ENCODE results near the gene FAM180B. TPM values are rescaled to one million over a fixed set of nuclear protein-coding genes. Genes with fewer than 3 reads are reported as not detected.
A peak's percentile ranks its signal among the peaks of the same experiment; 100 is the strongest.
"Not testable (repeated sequence)": the region's sequence is repeated elsewhere in the genome, so short reads cannot be mapped to it uniquely, and the experiment has no call there.

FAM180B gene
- 0.99 TPM for total RNA-seq

- peak; percentile 68 for DNase-seq
Observed at GRCh38 chr11:47586098-47586855, at the start of gene FAM180B. TSS of gene FAM180B (plus strand) at chr11:47586678. CDS start at chr11:47586769, 91 bp downstream.

DNA sequence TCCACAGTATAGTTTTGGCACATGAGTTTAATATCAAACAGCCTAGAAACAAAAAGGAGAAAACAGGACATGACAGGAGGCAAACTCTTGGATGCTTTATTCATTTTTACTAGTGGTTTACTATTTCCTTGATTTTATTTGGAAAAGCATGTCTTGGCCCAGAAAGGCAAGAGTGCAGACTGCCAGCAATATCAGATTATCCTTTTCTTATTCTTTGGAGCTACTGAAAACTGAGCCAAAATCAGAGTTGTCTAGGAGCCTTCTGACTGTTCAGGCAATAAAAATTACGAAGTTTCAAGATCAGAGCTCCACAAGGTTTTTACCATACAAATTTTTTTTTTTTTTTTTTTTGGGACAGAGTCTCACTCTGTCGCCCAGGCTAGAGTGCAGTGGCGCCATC is 49.6 kb upstream of the FAM180B start:
- DNase-seq: no peak

DNA sequence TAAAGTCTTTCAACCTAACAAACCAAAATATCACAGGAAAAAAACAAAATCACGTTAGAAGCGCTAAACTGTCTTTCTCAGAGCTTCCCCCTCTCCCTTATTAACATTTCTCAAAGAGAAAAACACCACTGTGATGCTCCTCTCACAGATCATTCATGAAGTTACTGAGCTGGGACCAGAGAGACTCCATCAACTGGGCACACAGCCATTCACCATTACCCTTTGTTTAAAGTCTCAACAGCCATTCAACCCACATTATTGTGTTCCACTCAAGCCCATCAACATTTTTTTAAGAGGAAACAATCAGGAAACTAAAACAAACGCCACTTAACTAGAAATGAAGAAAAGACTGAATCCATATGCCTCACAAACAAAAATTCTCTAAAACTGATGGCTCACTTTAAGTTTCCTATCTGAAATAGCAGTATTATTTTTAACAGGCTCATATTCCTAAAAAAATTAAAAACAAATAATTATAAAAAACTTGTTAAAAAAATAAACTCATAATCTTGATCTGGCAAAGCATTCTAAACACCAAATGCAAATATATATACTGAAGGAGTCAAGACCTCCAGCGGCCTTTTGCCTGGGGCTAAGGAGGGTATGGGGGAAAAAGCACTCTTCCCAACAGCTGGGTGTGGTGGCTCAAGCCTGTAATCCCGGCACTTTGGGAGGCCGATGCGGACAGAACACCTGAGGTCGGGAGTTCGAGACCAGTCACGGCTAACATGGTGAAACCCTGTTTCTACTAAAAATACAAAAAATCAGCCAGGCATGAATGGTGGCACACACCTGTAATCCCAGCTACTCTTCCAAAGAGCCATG is 47.5 kb upstream of the FAM180B start:
- no peak for DNase-seq

DNA sequence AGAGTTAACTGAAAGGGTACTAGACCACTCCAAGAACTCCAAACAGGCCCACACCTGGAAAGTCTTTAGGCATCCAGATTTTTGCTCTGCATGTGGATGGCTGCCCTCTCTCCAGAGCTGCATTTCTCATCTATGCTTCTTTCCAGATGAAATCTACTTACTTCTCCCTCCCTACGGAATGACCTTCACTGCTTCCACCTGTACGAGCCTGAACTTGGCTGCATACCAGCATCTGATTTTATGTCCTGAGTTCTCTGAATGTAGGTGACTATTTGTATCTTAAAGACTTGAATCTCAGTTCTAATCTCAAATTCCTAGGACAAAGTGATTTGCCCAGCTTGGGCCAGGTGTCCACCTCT is 46.8 kb upstream of the FAM180B start:
- no peak for DNase-seq

DNA sequence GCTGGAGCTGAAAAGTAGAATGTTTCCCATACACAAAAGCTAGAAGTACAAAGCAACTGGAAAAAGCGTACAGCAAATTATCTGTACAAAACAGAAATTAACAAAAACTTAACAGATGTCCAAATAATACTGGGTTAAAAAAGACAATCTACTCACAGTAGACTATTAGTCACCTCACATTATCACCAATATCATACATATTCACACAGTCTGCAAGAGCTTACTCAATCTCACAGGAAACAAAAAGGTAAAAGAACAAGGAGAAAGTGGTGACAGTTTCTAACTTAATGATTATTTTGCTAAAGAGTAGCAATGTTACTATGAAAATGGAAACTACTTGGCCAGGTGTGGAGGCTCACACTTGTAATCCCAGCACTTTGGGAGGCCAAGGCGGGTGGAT is 45.4 kb upstream of the FAM180B start:
- no peak for DNase-seq

- DNase-seq: no peak
Observed at GRCh38 chr11:47545298-47545697, 41.2 kb upstream of the FAM180B start.

- not testable (repeated sequence) for DNase-seq
Observed at GRCh38 chr11:47546274-47546673, 40.2 kb upstream of the FAM180B start.

DNA sequence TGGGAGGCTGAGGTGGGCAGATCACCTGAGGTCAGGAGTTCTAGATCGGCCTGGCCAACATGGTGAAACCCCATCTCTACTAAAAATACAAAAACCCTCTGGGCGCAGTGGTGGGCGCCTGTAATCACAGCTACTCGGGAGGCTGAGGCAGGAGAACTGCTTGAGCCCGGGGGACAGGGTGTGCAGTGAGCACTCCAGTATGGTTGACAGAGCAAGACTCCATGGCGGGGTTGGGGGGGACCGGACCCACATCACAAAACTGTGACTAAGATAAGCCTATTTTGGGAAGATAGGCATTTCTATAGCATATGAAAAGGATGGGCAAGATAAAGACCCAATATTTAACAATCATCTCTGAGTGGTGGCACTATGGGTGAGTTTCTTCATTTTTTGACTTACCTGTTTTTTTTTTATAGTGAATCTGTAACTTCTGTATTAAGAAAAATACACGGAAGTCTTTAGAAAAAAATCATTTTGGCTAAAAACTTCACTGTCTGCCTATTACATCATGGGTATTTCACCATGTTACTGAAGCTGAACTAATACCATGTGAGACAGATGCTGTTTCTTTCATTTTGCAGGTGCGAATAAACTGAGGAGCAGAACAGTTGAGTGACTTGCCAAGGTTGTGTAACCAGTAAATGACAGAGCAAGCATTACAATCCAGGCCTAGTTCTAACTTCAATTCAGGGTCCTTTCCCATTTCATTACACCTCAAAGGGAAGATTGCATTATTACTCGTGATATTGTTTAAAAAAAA is 36.0 kb upstream of the FAM180B start:
- DNase-seq: no peak

DNA sequence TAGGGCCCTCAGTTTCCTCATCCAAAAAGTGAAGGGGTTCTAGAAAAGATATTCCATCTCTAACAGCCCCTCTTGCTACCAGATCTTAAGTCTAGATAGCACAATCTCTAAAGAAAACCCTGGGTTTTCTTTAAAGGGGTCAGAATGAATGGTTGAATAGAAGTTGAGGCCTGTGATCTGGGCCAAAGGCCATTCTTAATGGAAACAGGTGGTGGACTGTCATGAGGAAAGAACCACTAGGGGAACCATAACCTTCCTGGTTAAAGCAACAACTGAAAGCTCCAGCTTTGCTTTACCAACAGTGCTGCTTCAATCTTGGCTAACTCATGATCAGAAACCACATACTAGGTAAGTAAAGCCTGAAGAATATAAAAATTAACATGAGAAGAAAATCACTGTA is 35.4 kb upstream of the FAM180B start:
- no peak for DNase-seq

DNA sequence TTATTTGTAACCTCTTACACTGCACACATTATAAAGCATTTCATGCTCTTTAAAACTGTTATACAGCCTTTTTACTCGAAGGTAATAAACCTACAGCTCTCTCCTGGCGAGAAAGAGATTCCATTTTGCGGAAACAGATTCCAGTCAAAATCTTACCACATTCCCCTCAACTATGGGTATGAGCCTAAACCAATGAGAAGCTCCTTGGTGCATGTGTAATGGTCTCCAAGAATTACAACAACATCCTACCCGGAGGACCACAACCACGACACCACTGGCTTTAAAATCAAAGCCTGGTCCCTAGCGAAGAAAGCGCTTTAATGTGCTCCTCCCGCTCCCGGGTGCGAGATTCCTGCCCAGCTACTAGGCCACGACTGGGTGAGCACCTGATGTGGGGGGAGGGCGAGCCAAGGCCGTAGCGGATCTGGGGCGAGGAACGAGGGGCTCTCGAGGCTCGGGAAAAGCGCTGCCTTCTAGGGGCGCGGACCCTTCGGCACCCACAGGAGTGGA is 34.4 kb upstream of the FAM180B start:
- no peak for DNase-seq

GRCh38 chr11:47552566-47553405 is 33.7 kb upstream of the FAM180B start, which contains the start of gene CELF1:
TSS of gene CELF1 (minus strand) at chr11:47553132. CDS start at chr11:47499523, 53,609 bp downstream.
- peak; percentile 88 for DNase-seq

DNA sequence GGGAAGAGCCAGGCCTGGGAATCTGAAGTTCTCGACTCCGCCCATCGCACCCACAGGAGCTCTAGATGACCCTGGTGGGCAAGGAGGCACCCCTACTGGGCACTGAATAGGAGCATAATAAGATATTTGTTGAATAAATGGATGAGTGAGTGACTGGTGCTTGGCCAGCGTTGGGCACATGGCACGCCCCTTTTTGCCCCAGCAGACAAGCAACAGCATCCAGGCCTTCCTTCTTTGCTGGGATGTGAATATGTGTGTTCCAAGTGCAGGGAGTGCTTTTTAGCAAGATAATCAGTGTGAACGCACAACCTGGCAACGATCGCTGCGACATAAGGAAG is 33.1 kb upstream of the FAM180B start:
- peak; percentile 80 for DNase-seq

DNA sequence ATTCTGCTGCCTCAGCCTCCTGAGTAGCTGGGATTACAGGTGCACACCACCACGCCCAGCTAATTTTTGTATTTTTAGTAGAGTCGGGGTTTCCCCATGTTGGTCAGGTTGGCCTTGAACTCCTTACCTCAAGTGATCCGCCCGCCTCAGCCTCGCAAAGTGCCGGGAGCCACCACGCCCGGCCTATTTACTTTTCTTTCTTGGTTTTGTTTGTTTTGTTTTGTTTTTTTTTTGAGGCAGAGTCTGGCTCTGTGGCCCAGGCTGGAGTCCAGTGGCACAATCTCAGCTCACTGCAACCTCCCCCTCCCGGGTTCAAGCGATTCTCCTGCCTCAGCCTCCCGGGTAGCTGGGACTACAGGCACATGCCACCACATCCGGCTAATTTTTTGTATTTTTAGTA is 29.5 kb upstream of the FAM180B start:
- not testable (repeated sequence) for DNase-seq

DNA sequence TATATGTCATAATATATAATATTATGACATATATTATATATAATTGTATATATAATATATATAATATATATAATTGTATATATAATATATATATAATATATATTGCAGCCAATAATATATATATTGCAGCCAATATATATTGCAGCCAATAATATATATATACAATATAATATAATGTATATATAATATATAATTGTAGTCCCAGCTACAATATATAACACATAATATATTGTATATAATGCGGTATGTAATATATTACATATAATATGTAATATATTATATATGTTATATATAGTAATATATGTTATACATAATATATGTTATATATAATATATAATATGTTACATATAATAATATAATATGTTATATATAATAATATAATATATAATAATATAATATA is 27.8 kb upstream of the FAM180B start:
- DNase-seq: no peak

GRCh38 chr11:47560426-47560825 is 26.1 kb upstream of the FAM180B start:
- DNase-seq: no peak

DNA sequence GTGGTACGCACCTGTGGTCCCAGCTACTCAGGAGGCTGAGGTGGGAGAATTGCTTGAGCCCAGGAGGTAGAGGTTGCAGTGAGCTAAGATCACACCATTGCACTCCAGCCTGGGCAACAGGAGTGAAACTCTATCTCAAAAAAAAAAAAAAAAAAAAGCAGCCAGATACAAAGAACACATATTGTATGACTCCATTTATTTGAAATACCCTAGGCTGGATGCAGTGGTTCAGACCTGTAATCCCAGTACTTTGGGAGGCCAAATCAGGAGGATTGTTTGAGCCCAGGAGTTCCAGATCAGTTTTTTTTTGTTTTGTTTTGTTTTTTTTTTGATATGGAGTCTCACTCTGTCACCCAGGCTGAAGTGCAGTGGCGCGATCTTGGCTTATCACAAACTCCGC is 24.1 kb upstream of the FAM180B start:
- not testable (repeated sequence) for DNase-seq

DNA sequence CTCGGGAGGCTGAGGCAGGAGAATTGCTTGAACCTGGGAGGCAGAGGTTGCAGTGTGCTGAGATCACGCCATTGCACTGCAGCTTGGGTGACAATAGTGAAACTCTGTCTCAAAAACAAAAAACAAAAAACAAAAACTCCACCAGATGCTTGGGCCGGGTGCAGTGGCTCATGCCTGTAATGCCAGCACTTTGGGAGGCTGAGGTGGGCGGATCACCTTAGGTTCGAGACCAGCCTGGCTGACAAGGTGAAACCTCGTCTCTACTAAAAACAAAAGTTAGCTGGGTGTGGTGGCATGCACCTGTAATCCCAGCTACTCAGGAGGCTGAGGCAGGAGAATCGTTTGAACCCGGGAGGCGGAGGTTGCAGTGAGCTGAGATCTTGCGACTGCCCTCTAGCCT is 22.1 kb upstream of the FAM180B start:
- not testable (repeated sequence) for DNase-seq

GRCh38 chr11:47564933-47565339 is 21.5 kb upstream of the FAM180B start:
- DNase-seq: no peak

DNA sequence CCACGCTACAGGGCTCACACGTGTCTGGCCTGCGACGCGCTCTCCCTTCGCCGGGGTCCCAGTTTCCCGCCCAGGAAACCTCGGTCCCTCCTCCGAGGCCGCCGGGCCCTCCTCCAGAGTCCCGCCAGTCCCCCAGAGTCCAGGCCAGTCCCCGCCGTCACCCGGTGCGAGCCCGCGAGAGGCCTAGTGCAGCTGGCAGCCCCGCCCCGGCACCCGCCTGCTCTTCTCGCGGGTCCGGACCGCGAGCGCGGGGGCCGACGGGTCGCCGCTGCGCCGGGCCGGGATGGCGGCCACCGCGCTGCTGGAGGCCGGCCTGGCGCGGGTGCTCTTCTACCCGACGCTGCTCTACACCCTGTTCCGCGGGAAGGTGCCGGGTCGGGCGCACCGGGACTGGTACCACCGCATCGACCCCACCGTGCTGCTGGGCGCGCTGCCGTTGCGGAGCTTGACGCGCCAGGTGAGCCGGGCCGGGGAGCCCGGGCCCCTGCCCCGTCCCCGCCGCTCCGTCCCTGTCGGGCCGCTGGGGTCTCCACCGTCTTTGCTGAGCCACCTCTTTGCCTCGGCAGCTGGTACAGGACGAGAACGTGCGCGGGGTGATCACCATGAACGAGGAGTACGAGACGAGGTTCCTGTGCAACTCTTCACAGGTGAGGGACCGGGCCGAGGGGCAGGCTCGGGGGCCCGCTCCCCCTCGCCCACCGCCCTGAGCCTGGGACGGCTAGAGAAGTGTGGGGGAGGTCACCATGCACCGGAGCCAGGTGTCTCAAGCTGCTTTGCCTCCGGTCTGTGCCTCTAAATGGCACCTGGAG is 20.9 kb upstream of the FAM180B start, which contains the start of gene PTPMT1:
TSS of gene PTPMT1 (plus strand) at position 260 of the 809 bp plus-strand sequence. CDS start at position 284, 24 bp downstream.
- DNase-seq: no peak

DNA sequence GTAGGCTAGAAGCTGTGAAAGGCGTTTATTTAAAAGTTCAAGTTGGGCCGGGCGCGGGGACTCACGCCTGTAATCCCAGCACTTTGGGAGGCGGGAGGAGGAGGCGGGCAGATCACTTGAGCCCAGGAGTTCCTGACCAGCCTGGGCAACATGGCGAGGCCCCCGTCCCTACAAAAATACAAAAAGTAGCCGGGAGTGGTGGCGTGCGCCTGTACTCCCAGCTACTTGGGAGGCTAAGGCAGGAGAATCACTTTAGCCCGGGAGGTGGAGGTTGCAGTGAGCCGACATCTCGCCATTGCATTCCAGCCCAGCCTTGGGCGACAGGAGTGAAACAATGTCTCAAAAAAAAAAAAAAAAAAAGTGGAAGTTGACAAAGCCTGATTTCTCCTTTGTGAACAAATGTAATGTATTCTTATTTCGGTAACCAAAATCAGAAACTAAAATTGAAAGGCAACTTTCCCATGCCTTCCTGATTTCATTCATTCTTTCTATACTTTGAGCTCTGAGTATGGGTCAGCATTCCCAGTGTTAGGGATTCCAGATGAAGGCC is 20.3 kb upstream of the FAM180B start:
- no peak for DNase-seq
